NCI-H1048 (cell line): ENCODE data around the gene SPAG9.
"Not testable (repeated sequence)": the region's sequence is repeated elsewhere in the genome, so short reads cannot be mapped to it uniquely, and the experiment has no call there.

Experiments used
- DNase-seq: peaks from one replicate; lab custom pipeline; 2025; lab: John Stamatoyannopoulos, UW

Gene SPAG9

DNA sequence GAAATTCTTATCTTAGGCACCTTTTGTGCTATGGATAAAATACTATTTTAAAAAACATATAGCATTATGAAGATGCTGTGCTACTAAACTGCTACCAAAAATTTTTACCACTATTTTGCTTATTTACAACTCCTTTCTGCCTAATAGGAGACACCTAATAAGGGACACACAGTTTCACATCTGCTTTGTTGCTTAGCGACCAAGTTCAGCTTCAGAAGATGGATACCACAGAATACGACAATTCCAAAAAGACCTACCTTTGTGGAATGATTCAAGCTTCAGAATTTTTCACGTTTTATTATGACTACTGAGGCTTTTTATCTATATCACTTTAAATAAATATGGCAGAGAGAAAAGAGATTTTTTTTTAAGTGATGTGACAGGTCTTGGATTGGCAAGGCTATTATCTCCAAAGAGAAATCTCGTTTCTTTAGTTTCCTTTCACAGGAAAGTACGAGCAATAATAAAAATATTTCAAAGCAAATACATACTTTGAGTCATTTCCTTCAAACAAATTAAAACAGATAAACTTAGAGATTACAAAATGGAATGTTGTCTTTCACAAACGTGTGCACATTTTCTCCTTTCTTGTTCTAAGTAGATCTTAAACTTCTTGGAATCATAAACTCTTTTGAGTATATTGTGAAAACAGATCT is 35.4 kb downstream of the SPAG9 start:
- DNase-seq = no peak

DNA sequence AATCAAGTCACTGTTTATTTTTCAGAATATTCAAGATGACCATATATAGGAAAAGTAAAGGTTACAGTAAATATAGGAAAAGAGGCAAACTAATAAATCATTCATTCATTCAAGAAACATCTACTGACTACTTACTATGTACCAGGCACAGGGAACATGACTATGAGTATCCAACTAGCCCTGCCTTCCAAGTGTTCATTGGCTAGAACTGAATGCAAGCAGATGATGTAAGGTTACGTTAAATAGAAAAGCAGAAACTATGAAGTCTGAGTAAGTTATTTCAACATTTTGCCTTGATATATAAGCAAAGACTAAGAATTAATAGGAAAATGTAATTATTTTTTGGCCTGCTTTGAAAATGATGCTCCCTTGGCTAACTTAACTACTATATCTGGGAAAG is 36.7 kb downstream of the SPAG9 start:
- no peak for DNase-seq

DNA sequence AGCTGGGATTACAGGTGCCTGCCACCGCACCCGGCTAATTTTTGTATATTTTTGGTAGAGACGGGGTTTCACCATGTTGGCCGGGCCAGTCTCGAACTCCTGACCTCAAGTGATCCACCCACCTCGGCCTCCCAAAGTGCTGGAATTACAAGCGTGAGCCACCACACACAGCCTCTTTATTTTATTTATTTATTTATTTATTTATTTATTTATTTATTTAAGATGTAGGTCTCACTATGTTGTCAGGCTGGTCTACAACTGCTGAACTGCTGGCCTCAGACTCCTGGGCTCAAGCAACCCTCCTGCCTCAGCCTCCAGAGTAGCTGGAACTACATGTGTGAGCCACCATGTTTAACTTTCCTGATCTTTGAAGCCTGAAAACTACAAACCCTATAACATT is 37.3 kb downstream of the SPAG9 start:
- not testable (repeated sequence) for DNase-seq

DNA sequence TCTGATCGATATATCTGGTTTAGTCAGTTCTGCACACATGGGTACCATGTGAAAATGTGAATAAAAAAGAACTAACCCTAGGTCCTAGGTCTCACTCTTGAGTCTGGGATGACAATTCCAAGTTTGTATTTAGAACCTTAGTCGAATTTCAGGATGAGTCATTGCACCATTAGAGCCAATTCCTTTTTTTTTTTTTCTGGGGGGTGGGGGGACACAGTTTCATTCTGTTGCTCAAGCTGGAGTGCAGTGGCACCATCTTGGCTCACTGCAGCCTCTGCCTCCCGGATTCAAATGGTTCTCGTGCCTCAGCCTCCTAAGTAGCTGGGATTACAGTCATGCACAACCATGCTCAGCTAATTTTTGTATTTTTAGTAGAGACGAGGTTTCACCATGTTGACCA is 41.6 kb downstream of the SPAG9 start:
- no peak for DNase-seq

DNA sequence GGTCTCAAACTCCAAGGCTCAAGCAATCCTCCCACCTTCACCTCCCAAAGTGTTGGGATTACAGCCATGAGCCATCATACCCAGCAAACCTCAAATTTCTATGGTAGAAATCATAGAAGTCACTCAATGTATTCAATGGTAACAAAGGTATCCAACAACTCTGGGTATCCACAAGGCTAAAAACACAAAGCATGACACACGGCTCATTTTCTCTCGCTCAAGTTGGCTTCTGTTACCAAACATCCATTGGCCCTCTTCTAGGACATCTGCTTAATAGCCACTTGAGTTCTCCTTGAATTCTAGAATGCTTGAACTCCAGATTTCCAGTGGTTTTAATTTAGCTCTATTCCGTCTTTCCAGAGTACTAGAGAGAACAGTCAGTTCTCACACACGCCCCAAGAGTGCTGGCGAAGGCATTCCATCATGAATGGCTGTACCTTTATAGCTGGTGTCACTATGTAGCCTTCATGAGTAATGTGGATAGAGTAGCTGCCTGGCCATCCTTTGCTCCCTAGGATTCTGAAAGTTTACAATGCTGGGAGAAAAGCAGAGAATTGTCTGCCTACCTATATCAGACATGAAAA is 42.6 kb downstream of the SPAG9 start:
- DNase-seq = no peak

DNA sequence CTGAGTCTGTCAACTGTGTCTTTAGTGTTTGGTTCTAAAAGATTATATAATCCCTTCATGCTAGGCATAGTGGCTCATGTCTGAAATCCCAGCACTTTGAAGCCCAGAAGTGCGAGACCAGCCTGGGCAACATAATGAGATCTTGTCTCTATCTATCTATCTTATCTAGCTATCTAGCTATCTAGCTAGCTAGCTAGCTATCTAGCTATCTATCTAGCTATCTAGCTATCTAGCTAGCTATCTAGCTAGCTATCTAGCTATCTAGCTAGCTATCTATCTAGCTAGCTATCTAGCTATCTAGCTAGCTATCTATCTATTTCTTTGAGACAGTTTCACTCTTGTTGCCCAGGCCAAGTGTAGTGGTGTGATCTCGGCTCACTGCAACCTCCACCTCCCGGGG is 43.8 kb downstream of the SPAG9 start:
- no peak for DNase-seq

DNA sequence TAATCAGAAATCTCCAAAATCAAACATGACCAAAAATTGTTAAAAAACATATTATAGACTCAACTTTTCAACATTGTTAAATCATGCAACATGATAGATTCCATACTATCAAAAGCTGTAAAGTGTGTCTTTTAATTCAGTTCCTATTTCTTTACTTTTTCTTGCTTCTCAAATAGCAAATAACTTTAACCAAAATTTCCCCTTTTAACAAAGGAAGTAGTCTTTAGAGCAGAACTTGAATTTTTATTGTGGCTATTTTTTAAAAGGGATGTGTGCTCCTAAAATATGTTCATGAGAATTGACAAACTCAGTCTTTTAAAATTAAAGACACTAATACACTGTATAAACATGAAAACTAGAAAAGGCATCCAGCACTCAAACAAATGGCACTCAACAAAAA is 49.1 kb downstream of the SPAG9 start:
- DNase-seq = no peak

DNA sequence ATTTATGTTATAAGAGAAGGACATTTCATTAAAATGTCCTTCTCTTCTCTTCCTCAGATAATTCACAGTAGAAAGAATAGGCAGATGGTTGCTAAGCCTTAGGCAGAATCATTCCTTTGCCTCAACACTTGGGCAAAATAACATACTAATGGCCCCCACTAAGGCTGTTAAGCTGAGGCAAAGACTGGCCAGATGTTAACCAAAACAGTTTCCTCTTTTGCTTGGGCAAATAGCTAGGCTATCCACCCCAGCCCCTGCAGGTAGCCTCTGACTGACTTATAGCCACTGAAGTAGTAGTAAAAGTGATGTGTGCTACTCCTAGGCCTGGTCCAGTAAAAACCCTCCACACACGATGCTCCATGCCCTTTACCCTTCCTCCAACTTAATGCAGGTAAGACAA is 55.2 kb downstream of the SPAG9 start:
- no peak for DNase-seq

DNA sequence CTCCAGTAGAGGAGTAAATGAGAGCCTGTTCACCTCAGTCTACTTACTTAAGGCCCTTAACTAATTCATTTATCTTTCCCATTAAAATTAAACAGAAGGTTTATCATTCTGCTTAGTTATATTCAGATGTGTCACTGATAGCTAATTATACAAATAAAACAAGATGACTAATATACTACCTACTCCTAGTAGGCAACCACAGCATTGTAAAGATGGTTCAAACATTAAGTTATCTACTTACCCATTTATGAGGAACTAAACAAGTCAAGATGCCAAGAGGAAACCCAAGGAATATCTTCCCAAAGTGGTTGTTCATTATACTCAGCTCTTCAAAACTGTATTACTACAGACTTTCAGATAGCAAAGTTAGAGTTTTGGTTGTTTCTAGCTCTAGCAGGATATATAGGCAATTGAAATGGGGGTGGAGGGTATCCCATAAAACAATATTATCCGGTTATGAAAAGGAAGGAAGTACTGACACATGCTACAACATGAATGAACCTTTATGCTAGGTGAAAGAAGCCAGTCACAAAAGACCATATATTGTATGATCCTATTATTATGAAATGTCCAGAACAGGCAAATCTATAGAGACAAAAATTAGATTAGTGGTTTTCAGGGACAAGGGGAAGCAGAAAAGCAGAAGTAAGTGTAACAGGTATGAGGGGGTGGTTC is 56.5 kb downstream of the SPAG9 start:
- DNase-seq = no peak

DNA sequence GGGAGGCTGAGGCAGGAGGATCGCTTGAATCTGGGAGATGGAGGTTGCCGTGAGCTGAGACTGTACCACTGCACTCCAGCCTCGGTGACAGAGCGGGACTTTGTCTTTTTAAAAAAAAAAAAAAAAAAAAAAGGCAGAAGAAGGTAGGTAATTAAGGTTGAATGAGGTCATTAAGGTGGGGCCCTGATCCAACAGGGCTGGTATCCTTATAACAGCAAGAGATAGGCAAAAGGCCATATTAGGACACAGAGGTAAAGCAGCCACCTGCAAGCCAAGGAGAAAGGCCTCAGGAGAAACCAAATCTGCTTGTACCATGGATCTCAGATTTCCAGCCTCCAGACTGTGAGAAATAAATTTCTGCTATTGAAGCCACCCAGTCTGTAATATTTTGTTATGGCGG is 60.3 kb downstream of the SPAG9 start:
- DNase-seq = no peak

DNA sequence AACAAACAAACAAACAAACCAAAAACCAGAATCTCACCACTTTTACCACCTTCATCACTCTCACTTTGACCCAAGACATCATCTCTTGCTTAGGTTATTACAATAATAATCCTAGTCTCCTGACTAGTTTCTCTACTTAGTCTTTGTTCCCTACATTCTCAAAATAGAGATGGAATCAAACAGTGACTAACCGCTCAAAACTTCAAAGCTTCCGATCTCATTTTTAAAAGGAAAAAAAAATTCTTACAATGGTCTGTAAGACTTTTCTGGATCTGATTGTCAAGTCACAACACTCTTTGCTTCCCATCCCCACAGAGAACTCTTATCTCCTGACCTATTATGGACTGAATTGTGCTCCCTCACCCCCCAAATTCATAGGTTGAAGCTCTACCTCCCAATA is 60.9 kb downstream of the SPAG9 start:
- DNase-seq = no peak

DNA sequence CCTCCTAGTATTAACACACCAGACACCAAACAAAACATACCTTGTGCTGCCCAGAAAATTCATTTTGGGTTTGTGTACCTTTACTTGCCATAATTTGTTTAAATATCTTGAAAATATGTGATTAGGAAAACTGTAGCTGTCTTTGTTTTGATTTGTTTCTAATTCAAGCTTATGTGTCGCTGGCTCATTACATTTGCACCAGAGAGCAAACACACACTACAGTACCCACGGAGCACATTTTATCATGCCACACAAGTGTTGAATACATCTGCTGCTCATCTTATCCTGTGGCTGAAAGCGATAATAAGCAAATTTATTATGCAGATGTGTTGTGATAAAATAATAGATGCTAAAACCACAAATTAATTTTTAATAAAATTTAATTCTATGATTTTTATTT is 63.1 kb downstream of the SPAG9 start:
- DNase-seq = no peak

DNA sequence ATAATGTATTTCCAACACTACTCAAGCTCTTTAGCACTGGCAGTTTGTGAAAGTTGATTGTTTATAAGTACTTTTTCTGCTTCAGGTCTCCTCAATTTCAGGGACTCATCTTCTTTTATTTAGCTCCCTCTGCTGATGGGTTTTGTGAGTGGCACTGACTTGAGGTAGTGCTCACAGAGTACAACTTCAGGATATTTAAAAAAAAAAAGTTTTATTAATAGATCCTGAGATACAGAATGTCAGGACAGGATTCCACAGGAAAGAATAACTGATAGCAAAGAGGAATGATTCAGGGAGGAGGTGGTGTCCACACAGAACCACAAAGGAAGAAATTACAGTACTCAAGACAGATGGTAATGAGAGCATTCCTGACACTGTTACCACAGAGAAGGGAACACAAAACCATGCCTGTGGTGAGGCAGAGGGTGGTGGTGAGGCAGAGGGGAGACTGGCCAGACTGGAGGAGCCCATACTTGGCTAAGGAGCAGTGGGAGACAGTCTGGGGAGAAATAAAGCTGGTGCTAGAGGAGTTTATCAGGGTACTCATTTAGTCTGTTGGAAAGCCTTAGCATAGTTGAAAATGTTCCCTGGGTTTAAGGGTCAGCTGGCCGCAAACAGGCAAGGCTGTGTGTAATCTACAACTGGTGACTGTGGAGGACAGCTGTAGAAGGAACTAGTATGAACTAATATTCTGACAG is 63.7 kb downstream of the SPAG9 start:
- peak; percentile 40 for DNase-seq

DNA sequence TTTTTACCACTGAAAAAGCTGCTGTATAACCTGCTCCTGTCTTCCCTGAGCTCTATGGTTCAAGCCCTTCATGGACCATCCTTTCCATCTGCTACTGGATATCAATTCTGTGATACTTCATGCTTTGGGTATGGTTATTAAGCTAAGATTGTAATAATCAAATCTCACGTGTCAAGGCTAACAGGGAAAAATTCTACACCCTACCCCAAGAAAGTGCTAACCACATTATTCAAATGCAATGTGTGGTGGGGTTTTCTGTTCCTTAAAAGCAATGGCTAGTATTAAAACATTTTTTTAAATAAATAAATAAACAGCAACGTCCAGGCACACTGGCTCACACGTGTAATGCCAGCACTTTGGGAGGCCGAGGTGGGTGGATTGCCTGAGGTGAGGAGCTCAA is 65.9 kb downstream of the SPAG9 start:
- DNase-seq = no peak

DNA sequence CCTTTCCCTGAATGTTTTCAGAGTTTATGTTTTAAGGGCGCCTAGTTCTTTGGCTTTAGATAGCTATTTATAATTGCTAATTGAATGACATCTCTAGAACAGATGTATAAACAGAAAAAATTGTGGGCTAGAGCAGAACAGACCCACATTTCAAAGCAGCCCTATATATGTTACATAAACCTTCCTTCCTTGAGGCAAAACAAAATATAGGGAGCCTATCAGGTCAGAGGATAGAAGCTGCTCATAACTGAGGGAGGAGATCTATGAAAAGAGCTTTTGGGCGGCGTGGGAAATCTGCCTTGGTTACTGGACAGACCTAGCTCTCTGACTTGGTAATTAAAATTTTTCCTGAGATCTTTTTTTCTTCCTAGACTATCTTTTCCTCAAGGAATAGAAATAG is 68.4 kb downstream of the SPAG9 start:
- DNase-seq = no peak

DNA sequence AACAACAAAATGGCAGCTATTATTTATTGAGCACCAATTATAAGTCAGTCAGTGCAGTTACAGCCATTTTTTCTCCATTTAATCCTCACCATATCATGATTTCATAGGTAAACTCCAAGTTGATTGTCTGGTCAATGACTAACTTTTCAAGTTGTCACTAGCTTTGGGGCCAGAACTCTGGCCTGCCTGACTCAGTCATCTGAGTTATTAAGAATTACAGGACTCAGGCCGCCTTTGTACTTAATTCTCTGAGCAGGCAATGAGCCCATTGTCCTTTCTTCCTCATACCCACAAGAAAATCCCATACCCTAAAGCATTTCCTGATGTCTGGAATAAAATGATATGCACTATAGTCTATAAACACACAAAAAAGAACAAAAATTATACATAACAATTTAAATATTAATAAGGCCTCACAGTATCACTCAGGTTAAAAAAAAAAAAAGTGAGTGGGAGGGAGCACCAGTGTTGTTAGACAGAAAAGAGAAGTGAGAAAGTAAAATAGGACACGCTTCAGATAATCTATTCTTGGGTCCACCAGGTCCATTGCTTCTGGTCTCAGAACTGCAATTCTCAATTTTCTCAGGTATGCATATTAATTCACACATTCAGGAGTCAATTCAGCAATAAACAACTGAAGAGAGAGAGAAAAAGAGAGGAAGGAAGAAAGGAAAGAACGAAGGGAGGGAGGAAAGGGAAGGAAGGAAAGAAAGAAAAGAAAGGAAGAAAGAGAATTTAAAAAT is 70.2 kb downstream of the SPAG9 start:
- no peak for DNase-seq

DNA sequence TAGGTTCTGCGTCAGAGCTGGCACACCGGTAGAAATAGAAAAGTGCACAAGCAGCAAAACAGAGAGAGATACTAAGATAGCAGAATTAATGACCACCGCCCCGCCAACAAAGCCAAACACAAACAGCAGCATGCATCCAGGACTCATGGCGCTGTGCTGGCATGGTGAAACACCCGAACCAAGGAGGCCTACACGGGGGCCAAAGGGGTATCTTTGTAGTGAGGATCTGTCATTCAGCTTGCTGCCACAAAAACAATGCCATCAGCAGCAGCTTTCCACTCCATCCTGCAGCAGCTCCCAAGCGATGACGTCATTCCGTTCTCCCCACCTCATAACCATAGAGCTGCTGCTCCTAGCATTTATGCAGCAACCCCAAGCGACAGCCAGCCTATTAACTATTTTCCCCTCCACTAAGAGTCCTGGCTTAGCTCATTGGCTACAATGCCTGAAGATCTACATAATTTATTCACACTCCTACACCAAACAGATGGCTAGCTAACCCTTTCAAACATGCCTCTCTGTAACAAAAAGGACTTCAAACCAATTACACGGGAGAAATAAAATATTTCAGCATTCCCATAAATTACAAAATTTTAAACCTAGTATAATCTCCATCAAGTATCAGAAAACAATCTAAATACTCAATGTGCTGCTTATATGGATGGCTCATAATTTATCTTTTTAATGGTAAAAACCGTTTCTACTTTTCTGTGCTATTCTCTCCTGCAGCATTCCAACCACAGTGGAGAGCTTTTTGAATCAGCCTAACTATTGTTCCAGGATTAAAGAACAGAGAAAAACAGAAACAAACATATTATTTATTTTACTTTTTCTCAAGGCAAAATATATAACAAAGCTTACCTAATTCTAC is 73.9 kb downstream of the SPAG9 start:
- peak; percentile 86 for DNase-seq

DNA sequence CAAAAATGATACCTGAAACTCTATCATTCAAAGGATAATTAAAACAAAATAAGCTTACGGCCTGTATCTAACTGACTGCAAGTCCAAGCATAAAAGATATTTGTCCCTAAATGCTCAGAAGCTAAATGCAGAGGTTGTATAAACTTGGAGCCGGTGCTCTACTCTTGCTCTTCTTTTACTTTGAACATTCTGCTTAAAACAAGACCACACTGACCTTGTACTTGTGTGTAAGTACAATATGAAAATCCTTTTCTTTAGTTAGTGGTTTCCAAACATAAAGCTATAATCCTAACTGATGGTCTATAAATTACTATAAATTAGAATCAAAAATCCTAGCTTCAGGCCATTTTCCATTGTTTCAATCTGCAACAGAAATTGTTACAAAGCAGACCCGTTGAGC is 74.6 kb downstream of the SPAG9 start:
- DNase-seq = no peak

DNA sequence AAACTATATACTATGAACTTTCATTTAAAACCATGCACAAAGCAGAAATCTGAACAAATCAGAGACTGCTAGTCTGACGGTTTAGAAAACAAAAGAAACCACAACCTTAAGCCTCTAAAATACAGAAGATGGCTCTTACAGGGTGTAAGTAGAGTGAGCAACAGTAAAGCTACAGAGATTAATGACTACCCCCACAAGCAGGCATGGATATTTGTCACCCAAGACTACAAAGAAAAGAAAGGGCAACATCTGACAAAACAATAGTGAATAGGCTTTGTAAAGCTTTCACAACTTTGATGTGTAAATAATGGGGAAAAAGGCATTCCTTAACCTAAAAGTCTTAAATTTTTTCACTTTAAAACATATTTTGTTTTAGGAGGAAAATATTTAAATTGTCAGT is 75.0 kb downstream of the SPAG9 start:
- DNase-seq = no peak

DNA sequence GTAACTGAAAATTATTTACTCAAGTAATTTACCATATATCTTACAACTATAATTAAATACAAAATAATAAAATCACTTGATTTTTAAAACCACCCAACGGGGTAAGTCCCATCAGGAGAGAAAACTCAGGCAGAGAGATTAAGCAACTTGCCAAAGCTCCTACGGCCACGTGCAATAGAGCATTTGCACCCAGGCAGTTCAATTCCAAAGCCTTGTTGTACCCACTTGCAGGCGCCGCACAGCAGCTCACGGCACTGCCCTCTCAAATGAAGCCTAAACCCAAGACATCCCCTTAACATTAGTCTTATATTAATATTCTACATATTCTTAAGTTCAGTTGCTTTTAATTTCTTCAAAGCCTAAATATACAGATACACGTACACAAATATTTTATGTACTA is 75.7 kb downstream of the SPAG9 start:
- no peak for DNase-seq

DNA sequence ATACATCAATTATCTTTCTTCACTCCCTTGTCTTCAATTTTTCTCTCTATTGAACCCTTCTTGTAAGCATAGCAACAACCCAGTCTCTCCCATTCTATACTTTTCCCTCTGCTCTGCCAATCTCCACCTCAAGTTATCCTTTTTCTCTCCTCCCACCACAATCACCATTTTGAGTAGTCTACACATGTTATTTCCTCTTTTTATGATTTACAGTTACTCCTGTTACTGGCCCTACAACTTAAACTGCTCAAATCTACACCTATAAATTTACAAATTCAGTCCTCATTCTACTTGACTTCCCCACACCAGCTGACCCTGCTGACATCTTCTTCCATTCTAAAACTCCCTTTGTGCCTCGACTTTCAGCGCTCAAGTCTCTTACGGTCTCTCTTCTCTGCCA is 84.6 kb downstream of the SPAG9 start:
- DNase-seq = no peak
